NOMO-1 treated with dmso at 0.1 percent for 144 hours (cell line): ENCODE results near the gene CNTN4.

Experiments used
- DNase-seq: peaks from one replicate; lab custom pipeline; 2025; ENCODE audit not compliant: unreplicated experiment; lab: John Stamatoyannopoulos, UW

Gene CNTN4

DNA sequence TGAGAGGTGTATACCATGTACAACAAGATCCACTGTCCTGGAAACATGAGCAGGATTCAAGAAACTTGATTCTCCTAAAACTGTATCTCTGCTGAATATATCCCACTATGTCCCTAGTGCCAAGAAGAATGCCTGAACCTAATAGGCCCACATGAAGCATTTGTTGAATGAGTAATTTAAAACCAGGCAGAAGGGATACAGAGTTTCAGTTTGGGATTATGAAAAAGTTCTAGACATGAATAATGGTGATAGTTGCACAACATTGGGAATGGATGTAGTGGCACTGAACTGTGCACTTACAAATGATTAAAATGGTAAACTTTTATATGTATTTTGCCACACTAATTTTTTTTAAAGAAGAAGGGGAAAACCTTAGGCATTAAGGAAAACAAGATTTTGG, 750.4 kb downstream of the CNTN4 start:
- DNase-seq: no peak

DNA sequence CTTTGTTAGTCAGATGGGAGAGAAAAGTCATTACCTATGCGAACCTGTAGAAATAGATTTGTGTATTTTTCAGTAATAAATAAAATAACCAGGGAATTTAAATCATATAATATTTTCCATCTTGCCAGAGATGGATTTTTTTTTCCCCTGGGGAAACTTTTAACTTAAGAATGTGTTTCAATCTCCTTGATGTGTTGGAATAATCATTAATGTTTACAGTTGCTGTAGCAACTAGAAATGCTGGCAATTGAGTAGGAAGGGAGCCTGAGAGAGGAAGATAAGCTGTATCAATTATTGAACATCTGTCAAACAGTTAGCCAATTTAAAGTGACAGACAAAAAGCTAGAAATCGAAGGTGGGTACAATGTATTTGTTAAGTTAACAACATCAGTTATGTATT, 752.0 kb downstream of the CNTN4 start:
- no peak for DNase-seq

DNA sequence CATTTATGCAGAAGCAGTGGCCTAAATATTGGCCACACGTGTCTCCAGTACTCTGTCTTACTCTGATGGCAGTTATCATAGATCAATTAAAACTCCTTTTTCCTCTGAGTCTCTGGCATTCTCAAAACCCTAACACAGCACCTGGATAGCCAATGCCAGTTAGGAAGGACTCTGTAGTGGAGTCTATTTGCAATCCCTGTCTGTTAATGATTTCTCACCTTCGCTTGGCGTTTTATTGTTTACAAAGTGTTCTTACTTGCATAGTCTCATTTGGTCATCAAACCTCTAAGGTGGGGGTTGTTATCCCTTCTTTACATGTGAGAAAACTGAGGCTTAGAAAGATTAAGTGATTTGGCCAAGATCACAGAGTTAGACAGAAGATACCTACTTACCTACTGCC, 752.7 kb downstream of the CNTN4 start:
- DNase-seq: no peak

DNA sequence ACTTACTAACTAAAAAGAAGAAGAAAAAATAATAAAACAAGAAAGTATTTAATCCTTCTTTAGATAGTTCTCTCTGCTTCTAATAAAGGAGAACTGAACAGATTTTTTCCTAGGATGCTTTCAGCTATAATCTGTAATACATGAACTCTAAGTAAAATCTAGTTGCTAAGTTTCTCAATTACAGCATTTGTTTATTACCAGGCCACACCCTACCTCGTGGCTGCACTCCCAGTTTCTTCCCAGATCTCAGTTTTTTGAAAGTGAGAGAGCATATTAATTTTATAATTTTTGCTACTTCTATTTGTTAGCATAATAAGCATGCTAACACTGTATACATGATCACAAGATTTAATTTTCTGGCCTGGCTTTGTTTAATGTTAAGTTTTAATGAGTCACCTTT, 753.2 kb downstream of the CNTN4 start:
- no peak for DNase-seq

DNA sequence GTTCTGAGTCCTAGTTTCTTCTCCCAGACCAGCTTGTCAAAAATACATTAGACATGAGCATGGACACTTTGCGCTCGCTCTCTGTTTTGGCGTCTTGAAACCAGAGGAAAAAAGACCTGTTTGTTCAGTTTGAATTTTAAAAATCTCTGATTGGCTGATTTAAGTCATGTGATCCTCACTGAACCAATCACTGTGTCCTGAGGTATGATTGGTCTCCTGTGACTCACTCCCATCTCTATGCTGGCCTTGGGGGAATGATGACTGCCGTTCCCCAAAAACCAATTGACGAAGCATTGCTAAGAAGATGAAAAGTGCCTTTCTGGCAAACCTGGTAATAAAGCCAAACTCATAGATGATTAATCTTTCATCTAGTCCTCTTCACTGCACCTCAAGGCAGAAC, 755.0 kb downstream of the CNTN4 start:
- no peak for DNase-seq

DNA sequence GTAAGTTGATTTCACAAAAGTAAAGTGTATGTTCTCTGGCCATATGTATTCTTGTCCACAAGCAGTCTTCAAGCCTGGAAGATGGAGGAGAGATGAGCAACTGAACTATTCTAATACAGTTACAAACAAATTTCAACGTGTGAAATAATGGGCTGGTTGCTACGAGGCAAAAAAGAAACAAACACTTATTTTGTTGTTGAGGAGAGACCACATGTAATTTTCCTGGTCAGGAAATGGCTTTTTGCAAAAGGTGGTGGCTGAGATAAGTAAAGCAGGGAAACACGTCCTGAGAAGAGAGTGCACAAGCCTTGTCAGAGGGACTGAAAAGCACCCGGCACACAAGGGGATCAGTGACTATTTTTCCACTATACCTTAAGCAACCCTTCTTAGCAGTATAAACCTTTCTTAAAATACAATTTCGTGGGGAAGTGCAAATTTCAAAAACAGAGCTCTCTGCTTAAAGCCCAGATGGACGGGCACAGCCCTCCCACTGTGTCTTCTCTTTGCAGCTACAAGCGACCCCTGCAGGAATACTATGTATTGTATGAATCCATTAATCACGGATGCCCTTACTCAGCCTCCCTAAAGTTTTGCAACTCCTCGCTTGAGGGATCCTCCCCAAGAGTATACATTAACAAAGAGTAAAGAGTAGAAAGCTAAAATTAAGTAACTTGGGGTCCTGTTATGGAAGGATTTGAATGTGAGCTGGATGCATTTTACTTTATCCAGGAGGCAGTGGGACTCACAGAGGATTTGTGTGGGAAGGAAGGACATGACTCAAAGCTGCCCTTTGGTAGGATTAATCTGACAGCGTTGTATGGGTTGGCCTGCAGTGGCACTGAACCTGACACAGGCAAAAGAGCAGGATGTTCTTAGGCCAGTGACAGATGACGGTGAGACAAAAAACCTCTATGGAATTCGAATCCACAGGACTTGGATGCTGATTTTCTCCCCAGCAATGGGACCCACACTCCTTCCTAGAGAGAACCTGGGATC, 757.8 kb downstream of the CNTN4 start:
- DNase-seq: no peak

DNA sequence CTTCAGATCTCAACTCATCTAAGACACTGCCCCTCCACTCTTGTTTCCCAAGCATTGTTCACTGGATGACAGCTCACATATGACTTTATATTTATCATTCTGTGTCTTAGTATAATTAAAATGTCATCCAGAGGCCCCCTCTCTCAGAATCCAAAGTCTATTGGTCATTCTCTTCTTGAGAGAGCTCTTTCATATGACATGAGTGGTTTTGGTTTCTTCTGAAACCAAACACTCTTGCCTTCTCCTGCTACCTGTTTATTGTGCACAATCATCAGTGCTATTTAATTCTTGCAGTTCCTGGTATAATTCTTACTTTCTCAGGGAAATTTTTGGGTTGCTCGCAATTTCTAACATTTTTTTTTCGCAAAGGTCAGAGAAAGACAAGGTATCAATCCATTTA, 762.0 kb downstream of the CNTN4 start:
- no peak for DNase-seq

DNA sequence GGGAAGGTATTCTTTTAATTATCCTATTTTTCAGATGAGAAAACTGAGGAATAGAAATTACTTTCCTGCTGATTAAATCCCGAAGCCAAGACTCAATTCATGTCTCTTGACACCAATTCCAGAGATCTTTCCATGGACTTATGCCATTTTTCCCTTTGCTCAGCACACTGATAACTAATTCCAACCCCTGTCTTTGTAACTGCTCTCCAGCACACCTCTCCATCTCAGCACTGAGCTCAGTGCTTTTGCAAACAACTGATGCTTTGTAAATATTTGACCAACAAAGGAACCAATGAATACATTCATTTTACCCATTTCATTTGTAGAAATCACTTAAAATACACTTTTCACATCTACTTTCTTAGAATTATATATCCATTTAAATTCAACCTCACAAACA, 762.5 kb downstream of the CNTN4 start:
- DNase-seq: no peak

DNA sequence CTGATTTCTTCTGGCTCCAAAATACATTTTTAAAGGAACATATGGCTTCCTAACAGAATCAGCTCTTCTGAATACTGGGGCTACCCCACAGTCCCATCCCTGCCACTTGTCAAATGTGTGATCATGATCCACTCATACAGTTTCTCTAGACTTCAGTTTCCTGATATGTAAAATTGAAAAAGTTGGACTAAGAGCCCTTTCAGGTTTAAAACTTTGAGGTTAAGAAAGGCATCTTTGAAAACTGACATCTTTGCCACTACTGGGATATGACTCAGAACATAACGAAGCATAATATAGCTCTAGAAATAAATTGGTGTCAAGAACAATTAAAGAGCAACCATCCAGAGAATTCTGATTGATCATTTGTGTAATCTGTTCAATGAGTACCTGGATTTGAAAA, 763.3 kb downstream of the CNTN4 start:
- no peak for DNase-seq

DNA sequence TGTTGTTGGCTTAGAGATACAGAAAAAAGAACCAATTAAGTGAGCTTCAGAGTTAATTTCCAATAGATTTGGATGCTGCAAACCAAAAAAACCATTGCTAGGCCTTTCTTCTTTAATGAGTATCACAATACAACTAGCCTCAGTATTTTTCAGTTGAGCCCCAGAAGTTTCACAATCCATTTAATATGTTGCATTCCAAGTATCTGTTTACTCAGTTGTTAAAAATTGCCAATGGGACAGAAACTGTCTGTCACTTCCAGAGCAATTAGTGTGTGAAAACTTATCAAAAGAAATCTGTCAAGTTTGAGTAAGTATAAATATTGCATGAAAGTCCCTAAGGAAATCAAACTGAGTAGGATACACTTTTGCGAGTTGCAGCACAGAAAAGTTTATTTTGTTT, 763.7 kb downstream of the CNTN4 start:
- DNase-seq: no peak

DNA sequence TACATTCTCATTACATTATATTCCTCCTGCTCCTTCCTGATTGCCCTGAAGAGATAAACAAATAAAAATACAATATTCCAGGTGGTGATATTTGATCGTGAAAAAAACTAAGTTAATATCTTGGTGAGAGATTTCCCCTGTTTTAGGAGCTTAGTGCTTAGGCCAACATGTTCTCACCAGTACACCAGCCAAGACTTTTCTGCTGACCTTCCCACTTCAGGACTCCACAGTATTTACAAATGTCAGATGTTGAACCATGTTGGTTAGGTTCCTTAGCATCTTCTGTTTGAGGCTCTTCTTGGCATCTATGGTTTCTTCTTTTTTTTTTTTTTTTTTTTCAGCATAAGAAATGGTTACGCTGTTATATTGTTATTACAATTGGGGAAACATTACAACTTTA, 764.5 kb downstream of the CNTN4 start:
- DNase-seq: no peak

DNA sequence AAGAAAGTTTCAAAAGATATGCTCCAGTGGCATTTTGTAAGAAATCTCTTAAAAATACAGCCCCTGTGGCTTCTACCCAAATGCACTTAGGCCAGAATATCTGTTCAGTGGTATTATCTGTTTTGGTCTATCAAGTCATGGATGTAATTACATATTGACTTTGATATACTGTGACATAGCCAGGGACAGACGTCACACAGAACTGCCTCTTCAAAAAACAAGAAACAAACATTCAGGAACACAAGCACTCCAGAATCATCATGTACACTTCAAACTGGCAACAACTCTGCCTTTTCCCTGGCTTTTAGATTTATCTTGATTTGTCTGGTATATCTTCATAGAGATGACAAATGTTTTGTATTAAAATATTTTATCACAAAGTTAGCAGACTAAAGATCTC, 771.2 kb downstream of the CNTN4 start:
- no peak for DNase-seq

DNA sequence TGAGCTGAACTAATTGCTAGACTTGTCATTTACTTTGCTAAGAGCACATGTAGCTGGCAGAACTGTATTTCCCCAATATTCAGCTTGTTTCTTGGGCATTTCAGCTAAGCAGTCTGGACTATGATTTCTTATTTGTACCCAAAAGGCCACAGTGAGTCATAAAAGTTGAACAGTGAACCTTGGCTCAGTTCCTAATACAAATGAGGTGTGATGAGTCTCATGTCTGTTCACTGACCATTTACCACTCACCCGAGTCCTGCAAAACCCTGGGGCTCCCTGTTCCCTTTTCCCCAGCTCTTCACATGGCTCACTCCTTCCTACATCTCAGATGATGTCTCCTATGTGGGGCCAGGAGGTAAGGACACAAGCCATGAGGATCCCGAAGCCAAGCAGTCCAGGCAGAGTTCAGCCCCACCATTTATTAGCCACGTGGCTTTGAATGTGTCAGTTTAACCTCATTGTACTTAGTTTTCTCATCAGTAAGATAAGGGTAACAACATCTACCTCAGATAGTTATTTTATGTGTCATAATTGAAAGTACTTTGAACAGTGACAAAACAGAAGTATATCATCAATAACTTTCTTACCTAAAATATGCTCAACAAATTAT, 772.2 kb downstream of the CNTN4 start:
- no peak for DNase-seq

DNA sequence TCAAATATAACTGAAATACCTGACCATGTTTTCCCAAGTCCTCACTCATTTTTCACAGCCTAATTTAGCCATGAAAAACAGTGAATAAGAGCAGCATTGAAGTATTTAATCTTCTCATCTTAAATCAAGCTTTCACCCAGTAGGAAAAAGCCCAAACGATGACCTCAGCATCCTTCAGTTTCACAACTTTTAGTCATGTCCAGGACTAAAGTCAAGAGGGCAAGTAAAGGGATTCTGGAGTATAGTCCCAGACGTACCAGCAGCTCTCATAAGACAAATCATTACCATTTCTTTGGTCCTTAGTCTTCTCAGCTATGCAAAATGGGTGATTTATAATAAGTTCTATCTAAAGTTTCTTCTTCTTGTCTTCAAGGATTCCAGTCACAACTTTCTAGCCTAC, 774.2 kb downstream of the CNTN4 start:
- DNase-seq: no peak

DNA sequence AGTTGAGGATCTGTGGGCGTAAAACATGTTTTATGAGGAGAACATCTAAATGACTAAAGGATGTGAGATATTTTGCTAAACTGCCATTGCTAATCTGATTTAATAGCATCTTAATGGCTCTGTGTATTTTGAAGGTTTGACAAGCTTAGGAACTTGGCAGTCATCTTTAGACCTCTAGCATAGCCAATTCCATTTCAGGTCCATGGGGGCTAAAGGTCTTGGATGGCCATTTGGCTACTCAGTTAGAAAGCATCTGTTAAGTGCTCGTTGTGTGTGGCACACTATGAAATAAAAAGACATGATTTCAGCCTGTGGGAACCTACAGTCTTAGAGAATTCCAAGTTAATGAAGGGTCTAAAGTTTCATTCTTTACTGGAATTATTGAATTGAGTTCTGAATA, 775.3 kb downstream of the CNTN4 start:
- DNase-seq: no peak

DNA sequence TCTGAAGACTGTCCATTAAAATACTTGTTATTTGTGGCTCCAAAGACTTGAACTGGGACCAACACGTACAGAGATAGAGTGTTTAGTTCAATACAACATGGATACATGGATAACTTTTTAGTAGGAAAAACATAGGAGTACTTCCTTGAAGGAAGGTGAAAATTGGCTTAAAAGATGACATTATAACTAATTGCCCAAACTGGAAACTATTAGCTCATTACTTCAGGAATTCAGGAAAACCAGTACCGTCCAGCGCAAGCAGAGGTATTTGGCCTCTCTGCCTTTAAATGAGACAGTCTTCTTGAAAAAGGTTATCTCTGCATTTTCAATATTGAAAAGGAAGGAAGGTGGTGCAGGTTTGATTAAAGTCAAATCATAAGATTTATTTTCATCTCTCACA, 777.0 kb downstream of the CNTN4 start:
- DNase-seq: no peak

DNA sequence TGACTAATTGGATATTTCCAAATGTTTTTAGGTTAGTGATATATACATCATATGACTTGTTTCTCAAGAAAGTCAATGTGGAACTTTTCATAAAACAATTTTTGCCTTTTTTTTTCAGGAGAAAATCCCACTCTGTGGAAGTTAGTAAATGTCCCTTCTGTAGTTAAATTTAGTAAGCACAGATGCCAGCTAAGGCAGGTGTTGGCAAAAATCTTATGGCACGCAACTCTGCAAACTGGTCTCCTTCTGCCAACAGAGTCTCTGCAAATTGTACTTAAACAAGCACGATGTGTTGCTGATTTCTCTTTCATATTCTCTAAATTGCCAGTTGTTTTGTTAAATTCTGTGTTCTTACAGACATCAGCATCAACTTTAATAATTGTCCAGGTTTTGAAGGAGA, 777.7 kb downstream of the CNTN4 start:
- no peak for DNase-seq

DNA sequence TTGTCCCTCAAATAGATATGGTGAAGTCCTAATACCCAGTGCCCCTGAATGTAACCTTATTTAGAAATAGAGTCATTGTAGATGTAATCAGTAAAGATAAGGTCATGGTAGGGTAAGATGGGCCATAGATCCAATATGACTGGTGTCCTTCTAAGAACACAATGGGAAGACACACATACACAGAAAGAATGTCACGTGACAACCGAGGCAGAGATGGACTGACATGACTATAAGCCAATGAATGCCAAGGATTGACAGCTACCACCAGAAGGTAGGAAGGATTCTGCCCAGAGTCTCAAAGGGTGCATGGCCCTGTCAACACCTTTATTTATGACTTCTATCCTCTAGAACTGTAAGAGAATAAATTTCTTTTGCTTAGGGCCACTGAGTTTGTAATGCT, 780.4 kb downstream of the CNTN4 start:
- DNase-seq: no peak

DNA sequence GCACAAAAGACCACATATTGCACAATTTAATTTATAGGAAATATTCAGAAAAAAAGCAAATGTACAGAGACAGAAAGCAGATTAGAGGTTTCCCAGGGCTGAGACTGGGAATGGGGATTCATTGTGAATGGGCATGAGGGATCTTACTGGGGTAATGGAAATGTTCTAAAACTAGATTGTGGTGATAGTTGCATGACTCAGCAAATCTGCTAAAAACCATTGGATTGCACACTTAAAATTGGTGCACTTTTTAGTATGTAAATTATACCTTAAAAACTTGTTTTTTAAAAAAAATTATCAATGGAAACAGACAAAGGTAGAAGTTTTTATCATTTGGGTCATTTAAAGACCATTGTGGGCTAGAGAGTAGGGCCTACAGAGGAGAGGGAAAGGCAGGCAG, 780.9 kb downstream of the CNTN4 start:
- DNase-seq: no peak

DNA sequence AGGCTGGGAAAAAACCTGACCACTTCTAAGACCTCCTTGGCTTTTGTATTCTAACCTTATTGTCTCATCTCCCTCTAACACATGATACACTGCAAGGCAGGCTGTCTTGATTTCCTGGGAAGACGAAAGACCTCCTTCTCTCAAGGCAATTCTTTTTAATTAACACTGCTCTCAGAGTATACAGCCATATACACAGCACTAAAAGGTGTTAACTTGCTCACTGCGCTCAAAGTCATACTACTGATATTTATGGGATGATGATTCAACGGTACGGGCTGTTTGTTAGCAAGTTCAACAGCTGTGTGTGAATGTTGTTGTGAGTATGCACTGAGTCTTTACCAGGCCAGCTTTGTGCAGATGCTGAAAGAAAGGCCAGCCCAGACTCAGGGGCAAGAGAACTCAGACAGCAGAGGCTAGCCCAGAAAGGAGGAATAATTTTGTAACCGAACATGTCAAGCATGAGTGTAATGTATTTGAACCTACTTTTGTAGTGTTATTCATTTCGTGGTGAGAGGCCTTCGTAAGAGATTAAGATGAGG, 781.6 kb downstream of the CNTN4 start:
- DNase-seq: no peak

DNA sequence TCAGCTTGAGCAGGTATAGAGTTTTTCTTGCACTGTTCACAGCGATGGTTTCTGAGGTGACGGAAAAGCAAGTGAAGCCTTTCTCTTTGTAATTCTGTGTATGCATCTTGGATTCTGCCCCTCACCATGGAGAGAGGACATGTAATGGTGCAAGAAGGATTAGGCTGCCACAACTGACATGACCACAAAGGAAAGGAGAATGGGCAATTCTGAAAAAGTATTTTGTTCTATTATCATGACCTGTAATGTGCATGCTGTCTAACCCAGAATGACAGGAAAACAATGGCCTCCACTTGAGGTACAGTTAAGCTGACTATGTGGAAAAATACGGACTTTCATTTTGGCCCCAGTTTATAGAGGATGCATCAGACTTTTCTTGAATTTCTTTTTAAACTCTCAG, 784.6 kb downstream of the CNTN4 start:
- DNase-seq: no peak

DNA sequence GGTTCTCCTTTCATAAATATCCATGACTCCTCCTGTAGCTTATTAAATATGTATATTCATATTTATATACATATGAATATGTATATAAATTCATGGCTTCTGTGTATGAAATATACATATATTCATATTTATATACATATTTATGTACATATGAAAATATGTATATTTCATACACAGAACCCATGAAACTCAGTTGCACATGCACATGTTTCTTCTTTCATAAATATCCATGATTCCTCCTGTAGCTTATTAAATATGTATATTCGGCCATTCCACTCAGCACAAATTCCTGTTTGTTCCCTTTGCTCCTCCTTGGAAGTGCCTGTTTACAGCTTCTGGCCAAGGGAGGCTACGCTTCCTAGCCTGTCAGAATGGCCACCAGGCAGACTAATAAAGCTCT, 789.9 kb downstream of the CNTN4 start:
- DNase-seq: no peak
